ENCODE data around the gene GRIP1. TPM values are rescaled to one million over a fixed set of nuclear protein-coding genes. Genes with fewer than 3 reads are reported as not detected.

GRIP1 gene
- total and polyA plus RNA-seq, 9 donors: 0.36 to 10.1 (median 3.9) TPM

- H3K27ac ChIP-seq: no peak overlapping the region
- H3K9me3 ChIP-seq: no peaks in the 10 kb centered on the region
- no peaks in the 10 kb centered on the region for H3K4me1 ChIP-seq (ENCODE audit: insufficient read depth)
- H3K27me3 ChIP-seq: no peaks in the 10 kb centered on the region
- no peaks in the 10 kb centered on the region for H3K36me3 ChIP-seq
- DNase-seq: no peak
- intact Hi-C loops (cut with DNase I): no loop called here
- 54 to 66% (median 58%) methylated on average over 4 of the region's 4 CpGs for WGBS, 3 donors
- no peak overlapping the region for H3K4me3 ChIP-seq
- TF ChIP-seq CTCF (IDR thresholded peaks at IDR 0.05) (no peak), POLR2A (IDR thresholded peaks at IDR 0.05) (no peak)
These were observed 28.3 kb upstream of the GRIP1 start for GRCh38 chr12:66707002-66707697.

- intact Hi-C loops (cut with DNase I): loop anchor here in 1 of 4 donors (10.0 kb wide), 1 partner anchor 165 kb away; no protein-coding TSS in a partner anchor
- no peak for DNase-seq
- Histone ChIP-seq H3K36me3 (no peaks in the 10 kb centered on the region), H3K9me3 (no peaks in the 10 kb centered on the region), H3K27me3 (no peaks in the 10 kb centered on the region), H3K4me3 (no peak overlapping the region), H3K4me1 (ENCODE audit: insufficient read depth) (no peaks in the 10 kb centered on the region), H3K27ac (no peak overlapping the region)
- no peak for TF ChIP-seq POLR2A (IDR thresholded peaks at IDR 0.05)
- TF ChIP-seq EP300 (IDR thresholded peaks at IDR 0.05): no peak
- 78 to 83% (median 80%) methylated on average over 4 of the region's 4 CpGs for WGBS, 3 donors
These were observed 21.0 kb upstream of the GRIP1 start for GRCh38 chr12:66699738-66700482.

GRCh38 chr12:66698558-66698957 lies 19.7 kb upstream of the GRIP1 start:
- WGBS, 3 donors: 73 to 75% (median 73%) methylated on average over 4 of the region's 4 CpGs
- TF ChIP-seq CTCF (IDR thresholded peaks at IDR 0.05) (no peak), POLR2A (IDR thresholded peaks at IDR 0.05) (no peak), EP300 (IDR thresholded peaks at IDR 0.05) (no peak)
- no peak overlapping the region for H3K4me3 ChIP-seq
- no peaks in the 10 kb centered on the region for H3K36me3 ChIP-seq
- H3K9me3 ChIP-seq: no peaks in the 10 kb centered on the region
- DNase-seq: no peak
- no peaks in the 10 kb centered on the region for H3K4me1 ChIP-seq (ENCODE audit: insufficient read depth)
- no peak overlapping the region for H3K27ac ChIP-seq
- intact Hi-C loops (cut with DNase I): loop anchor here in 1 of 4 donors (10.0 kb wide), 1 partner anchor 166 kb away; no protein-coding TSS in a partner anchor
- H3K27me3 ChIP-seq: no peaks in the 10 kb centered on the region

- TF ChIP-seq EP300 (IDR thresholded peaks at IDR 0.05): no peak
- no peak for TF ChIP-seq CTCF (IDR thresholded peaks at IDR 0.05)
- TF ChIP-seq POLR2A (IDR thresholded peaks at IDR 0.05): no peak
- Histone ChIP-seq H3K4me1 (ENCODE audit: insufficient read depth) (no peaks in the 10 kb centered on the region), H3K36me3 (no peaks in the 10 kb centered on the region), H3K4me3 (no peak overlapping the region), H3K27ac (no peak overlapping the region), H3K9me3 (no peaks in the 10 kb centered on the region), H3K27me3 (no peaks in the 10 kb centered on the region)
- no peak for DNase-seq
- 52 to 73% (median 57%) methylated on average over 3 of the region's 3 CpGs for WGBS, 3 donors
- intact Hi-C loops (cut with DNase I): loop anchor here in 1 of 4 donors (10.0 kb wide), 1 partner anchor 167 kb away; no protein-coding TSS in a partner anchor
These were observed 18.5 kb upstream of the GRIP1 start for GRCh38 chr12:66697404-66697803.

Data from ovary (tissue), 9 donors.